Adipose tissue (tissue), 3 donors: Measurements from ENCODE around the gene PKIG. TPM values are rescaled to one million over a fixed set of nuclear protein-coding genes. Genes with fewer than 3 reads are reported as not detected.

Source experiments
- H3K27ac ChIP-seq: one replicate; pipeline ENCODE4 v1.5.1; 2013; ENCODE audit warnings: low read depth, low read length
- WGBS, 3 donors: extraction: QIAGEN DNeasy Blood & Tissue Kit; methylation state at CpG; one replicate each; pipeline ENCODE4 v1.1.7; 2013; 5-methylcytosine and 5-hydroxymethylcytosine counted together
- polyA plus RNA-seq, 3 donors: library from polyadenylated mRNA; stranded (reverse); fragments of 200-250 nt; gene quantifications; one replicate each; pipeline ENCODE4 v1.2.3, GENCODE V29; 2013
- donor health status: healthy with polysubstance abuse.
- donor health status: Bipolar disorder and iron deficiency.
- donor health status: healthy.

Gene PKIG
- polyA plus RNA-seq, 3 donors, result 18.1 to 122 (median 74.4) TPM

GRCh38 chr20:44627364-44628010 is 45.1 kb downstream of the PKIG start:
- no peak overlapping the region for H3K27ac ChIP-seq
- WGBS, 3 donors, result 86 to 93% (median 92%) methylated on average over 13 of the region's 13 CpGs

- no peak overlapping the region for H3K27ac ChIP-seq
- 92 to 96% (median 92%) methylated on average over 9 of the region's 9 CpGs for WGBS, 3 donors
Observed at GRCh38 chr20:44629017-44629385, 46.6 kb downstream of the PKIG start.

GRCh38 chr20:44629542-44629941 is 47.2 kb downstream of the PKIG start:
- no peak overlapping the region for H3K27ac ChIP-seq
- WGBS, 3 donors, result 66 to 71% (median 66%) methylated on average over 8 to 10 of the region's 10 CpGs

GRCh38 chr20:44630297-44630696 is 47.9 kb downstream of the PKIG start:
- WGBS, 3 donors, result 92 to 97% (median 96%) methylated on average over 5 of the region's 5 CpGs
- no peak overlapping the region for H3K27ac ChIP-seq

GRCh38 chr20:44632103-44632752 is 49.8 kb downstream of the PKIG start:
- 65 to 71% (median 66%) methylated on average over 8 of the region's 8 CpGs for WGBS, 3 donors
- no peak overlapping the region for H3K27ac ChIP-seq

GRCh38 chr20:44633187-44633810 is 50.9 kb downstream of the PKIG start:
- H3K27ac ChIP-seq, result no peak overlapping the region
- WGBS, 3 donors, result 64 to 72% (median 66%) methylated on average over 3 of the region's 3 CpGs

- WGBS, 3 donors, result 68 to 87% (median 85%) methylated on average over 18 of the region's 18 CpGs
- H3K27ac ChIP-seq, result no peak overlapping the region
Observed at GRCh38 chr20:44633872-44634600, 51.7 kb downstream of the PKIG start.

GRCh38 chr20:44635877-44636276 is 53.5 kb downstream of the PKIG start:
- WGBS, 3 donors, result 83 to 95% (median 86%) methylated on average over 4 of the region's 4 CpGs

GRCh38 chr20:44637042-44637441 is 54.7 kb downstream of the PKIG start:
- no peak overlapping the region for H3K27ac ChIP-seq
- WGBS, 3 donors, result 72 to 88% (median 80%) methylated on average over 5 of the region's 5 CpGs

More at GRCh38 chr20:44635877-44636276, 53.5 kb downstream of the PKIG start:
- no peak overlapping the region for H3K27ac ChIP-seq

GRCh38 chr20:44637522-44638372 is 55.4 kb downstream of the PKIG start:
- no peak overlapping the region for H3K27ac ChIP-seq
- 55 to 83% (median 57%) methylated on average over 11 of the region's 11 CpGs for WGBS, 3 donors

GRCh38 chr20:44640522-44640921 is 58.1 kb downstream of the PKIG start:
- H3K27ac ChIP-seq, result no peak overlapping the region
- WGBS, 3 donors, result 81 to 98% (median 85%) methylated on average over 2 of the region's 2 CpGs

- WGBS, 3 donors, result 68 to 93% (median 76%) methylated on average over 5 of the region's 5 CpGs
- no peak overlapping the region for H3K27ac ChIP-seq
Observed at GRCh38 chr20:44641325-44641724, 58.9 kb downstream of the PKIG start.

- WGBS, 3 donors, result 10 to 23% (median 18%) methylated on average over 17 of the region's 17 CpGs
- peak overlapping the region; percentile 38 for H3K27ac ChIP-seq
Observed at GRCh38 chr20:44642203-44643153, 60.1 kb downstream of the PKIG start.

GRCh38 chr20:44643154-44643519 is 60.8 kb downstream of the PKIG start:
- peak overlapping the region; percentile 38 for H3K27ac ChIP-seq
- 35 to 81% (median 39%) methylated on average over 1 of the region's 1 CpG for WGBS, 3 donors

- H3K27ac ChIP-seq, result no peak overlapping the region
- 33 to 56% (median 37%) methylated on average over 16 of the region's 16 CpGs for WGBS, 3 donors
Observed at GRCh38 chr20:44643596-44644229, 61.3 kb downstream of the PKIG start.

GRCh38 chr20:44644230-44644617 is 61.8 kb downstream of the PKIG start:
- no peak overlapping the region for H3K27ac ChIP-seq
- WGBS, 3 donors, result 55 to 79% (median 58%) methylated on average over 8 of the region's 8 CpGs

GRCh38 chr20:44644667-44645131 is 62.3 kb downstream of the PKIG start:
- H3K27ac ChIP-seq, result no peak overlapping the region
- WGBS, 3 donors, result 59 to 82% (median 64%) methylated on average over 7 of the region's 7 CpGs
